Lower leg skin (tissue), 3 donors: ENCODE results near the gene SHROOM2.

Experiments
- CTCF ChIP-seq, 3 donors: fragments of 450-650 bp; IDR thresholded peaks; one replicate each; pipeline ENCODE4 v1.5.1; 2016; ENCODE audit warnings: antibody characterized with exemption in 3 of 3, mild to moderate bottlenecking in 3 of 3, moderate library complexity in 2 of 3
- POLR2A ChIP-seq, 2 donors: fragments of 450-650 bp; IDR thresholded peaks; one replicate each; pipeline ENCODE4 v1.6.1; 2016 to 2017; ENCODE audit warnings: antibody characterized with exemption in 2 of 2, mild to moderate bottlenecking in 1 of 2, moderate library complexity in 1 of 2

DNA sequence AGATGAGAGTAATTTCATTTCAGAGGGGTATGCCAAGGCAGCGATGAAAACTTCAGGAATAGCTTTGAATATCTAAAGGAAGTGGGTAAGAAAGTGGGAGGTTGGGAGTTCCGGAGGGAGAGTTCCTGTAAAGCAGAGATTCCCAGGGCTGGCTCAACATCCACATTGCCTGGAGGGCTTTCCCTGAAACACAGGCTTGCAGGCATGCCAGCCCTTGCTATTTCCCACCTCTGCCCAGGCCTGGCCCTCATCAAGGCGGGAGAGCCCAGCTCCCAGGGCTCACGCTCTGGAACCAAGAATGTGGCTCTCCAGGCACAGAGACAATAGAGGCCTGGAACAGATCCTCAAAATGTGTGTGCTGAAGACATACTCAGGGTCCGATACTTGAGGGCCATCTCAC lies 137.1 kb downstream of the SHROOM2 start:
- TF ChIP-seq CTCF (IDR thresholded peaks at IDR 0.05) (no peak), POLR2A (IDR thresholded peaks at IDR 0.05) (no peak)
